Nephron progenitor cell (in vitro differentiated cells): ENCODE results near the gene LGI1.
"Not testable (repeated sequence)": the region's sequence is repeated elsewhere in the genome, so short reads cannot be mapped to it uniquely, and the experiment has no call there.

ENCODE experiments used
- DNase-seq: peaks from one replicate; pipeline ENCODE4 v3.0.0; 2021
- H3K27ac Mint-ChIP-seq: 2 replicates; pipeline ENCODE4 v1.8.0; 2021; ENCODE audit warnings: mild to moderate bottlenecking, moderate library complexity, mixed read lengths
- H3K27me3 Mint-ChIP-seq: 2 replicates; pipeline ENCODE4 v1.8.0; 2021; ENCODE audit warnings: mild to moderate bottlenecking, low read depth, mixed read lengths; ENCODE audit not compliant: poor library complexity
- H3K36me3 Mint-ChIP-seq: 2 replicates; pipeline ENCODE4 v1.8.0; 2021; ENCODE audit warnings: low read depth, mixed read lengths
- H3K4me1 Mint-ChIP-seq: 2 replicates; pipeline ENCODE4 v1.8.0; 2021; ENCODE audit warnings: mixed read lengths
- H3K4me3 Mint-ChIP-seq: 2 replicates; pipeline ENCODE4 v1.8.0; 2021; ENCODE audit warnings: mild to moderate bottlenecking, moderate library complexity, mixed read lengths
- H3K9me3 Mint-ChIP-seq: 2 replicates; pipeline ENCODE4 v1.8.0; 2021; ENCODE audit warnings: mild to moderate bottlenecking, moderate library complexity, mixed read lengths
- CTCF ChIP-seq: fragments of 200-600 bp; sonication (generic); IDR thresholded peaks from 2 replicates; pipeline ENCODE4 v1.5.0; 2021; ENCODE audit warnings: antibody characterized with exemption

LGI1 gene

GRCh38 chr10:93819520-93819919 is 61.8 kb downstream of the LGI1 start:
- H3K27me3 Mint-ChIP-seq, result peaks cover 22% of the 10 kb centered on the region
- H3K36me3 Mint-ChIP-seq, result no peaks in the 10 kb centered on the region
- DNase-seq, result no peak
- no peak overlapping the region for H3K4me3 Mint-ChIP-seq
- H3K9me3 Mint-ChIP-seq, result peaks cover 7% of the 10 kb centered on the region
- TF ChIP-seq CTCF, result no peak
- no peak overlapping the region for H3K27ac Mint-ChIP-seq
- peaks cover 21% of the 10 kb centered on the region for H3K4me1 Mint-ChIP-seq

GRCh38 chr10:93820434-93820833 is 62.7 kb downstream of the LGI1 start:
- no peak for TF ChIP-seq CTCF
- peaks cover 7% of the 10 kb centered on the region for H3K9me3 Mint-ChIP-seq
- H3K36me3 Mint-ChIP-seq, result no peaks in the 10 kb centered on the region
- H3K4me1 Mint-ChIP-seq, result peaks cover 11% of the 10 kb centered on the region
- DNase-seq, result no peak
- no peak overlapping the region for H3K27ac Mint-ChIP-seq
- peaks cover 22% of the 10 kb centered on the region for H3K27me3 Mint-ChIP-seq
- H3K4me3 Mint-ChIP-seq, result no peak overlapping the region

- peaks cover 7% of the 10 kb centered on the region for H3K9me3 Mint-ChIP-seq
- H3K4me3 Mint-ChIP-seq, result no peak overlapping the region
- peak; percentile 50 for TF ChIP-seq CTCF
- DNase-seq, result no peak
- H3K4me1 Mint-ChIP-seq, result peaks cover 6% of the 10 kb centered on the region
- H3K27me3 Mint-ChIP-seq, result peaks cover 22% of the 10 kb centered on the region
- H3K36me3 Mint-ChIP-seq, result no peaks in the 10 kb centered on the region
- peak overlapping the region; percentile 78 for H3K27ac Mint-ChIP-seq
Measured at GRCh38 chr10:93821051-93821772, 63.5 kb downstream of the LGI1 start.

- TF ChIP-seq CTCF, result no peak
- Mint-ChIP-seq H3K27me3 (no peaks in the 10 kb centered on the region), H3K4me3 (no peak overlapping the region), H3K4me1 (peaks cover 5% of the 10 kb centered on the region), H3K9me3 (no peaks in the 10 kb centered on the region), H3K27ac (no peak overlapping the region), H3K36me3 (no peaks in the 10 kb centered on the region)
- DNase-seq, result no peak
Measured at GRCh38 chr10:93826355-93826754, 68.6 kb downstream of the LGI1 start.

- TF ChIP-seq CTCF, result no peak
- no peaks in the 10 kb centered on the region for H3K27me3 Mint-ChIP-seq
- DNase-seq, result no peak
- peaks cover 5% of the 10 kb centered on the region for H3K4me1 Mint-ChIP-seq
- no peak overlapping the region for H3K27ac Mint-ChIP-seq
- H3K36me3 Mint-ChIP-seq, result no peaks in the 10 kb centered on the region
- H3K9me3 Mint-ChIP-seq, result peaks cover 4% of the 10 kb centered on the region
- no peak overlapping the region for H3K4me3 Mint-ChIP-seq
Measured at GRCh38 chr10:93827056-93827804, 69.5 kb downstream of the LGI1 start.

- H3K27me3 Mint-ChIP-seq, result not testable (repeated sequence)
Measured at GRCh38 chr10:93831065-93831464, 73.3 kb downstream of the LGI1 start.

More at GRCh38 chr10:93831065-93831464, 73.3 kb downstream of the LGI1 start:
- H3K4me3 Mint-ChIP-seq, H3K27ac Mint-ChIP-seq, DNase-seq, H3K36me3 Mint-ChIP-seq, H3K4me1 Mint-ChIP-seq: not testable (repeated sequence)
- H3K9me3 Mint-ChIP-seq, result peaks cover 26% of the 10 kb centered on the region
